B cell (primary cell): ENCODE measurements around the gene EDC4. TPM values are rescaled to one million over a fixed set of nuclear protein-coding genes. Genes with fewer than 3 reads are reported as not detected.
A peak's percentile ranks its signal among the peaks of the same experiment; 100 is the strongest.

Source experiments
- ATAC-seq: fragments of 200-7000 bp; cut with Tn5 transposase; one replicate; pipeline ENCODE4 v1.10.0; 2021; ENCODE audit warnings: low read depth, mild to moderate bottlenecking, moderate number of reproducible peaks, moderate library complexity
- CTCF ChIA-PET: fragments of 350-600 bp; sonication (Branson Sonifier 250); formaldehyde crosslinking; loops from one replicate; lab custom pipeline; 2021; ENCODE audit warnings: antibody characterized with exemption, inconsistent platforms; lab: Charles Lee
- POLR2A ChIA-PET: fragments of 350-600 bp; sonication (Branson Sonifier 250); formaldehyde crosslinking; loops from one replicate; lab custom pipeline; 2021; ENCODE audit warnings: antibody characterized with exemption; lab: Charles Lee
- DNase-seq: peaks from one replicate; pipeline ENCODE4 v3.0.0; 2013
- H2AFZ ChIP-seq: 2 replicates; pipeline ENCODE4 v1.6.1; 2012; ENCODE audit warnings: mild to moderate bottlenecking, low read depth, low read length; ENCODE audit not compliant: insufficient read depth, poor library complexity, severe bottlenecking
- H3K27ac ChIP-seq, 2 donors: 1 replicate in 1 of 2; 2 replicates in 1 of 2; pipeline ENCODE4 v1.5.1; 2012 to 2013; ENCODE audit warnings: low read length in 2 of 2, mild to moderate bottlenecking in 2 of 2, moderate library complexity in 1 of 2
- H3K27me3 ChIP-seq, 4 experiments: fragments of 200-600 bp in 1 of 4; sonication (generic) in 1 of 4; replicated peaks in 1 of 4; 1 replicate in 2 of 4; 2 replicates in 2 of 4; pipeline versions ENCODE4 v1.6.1 to v1.7.0; 2013 to 2016; ENCODE audit warnings: low read length in 3 of 4, mild to moderate bottlenecking in 2 of 4, mixed read lengths in 1 of 4, moderate library complexity in 1 of 4; ENCODE audit not compliant: insufficient read depth in 4 of 4, control insufficient read depth in 3 of 4; ENCODE audit errors: control extremely low read depth in 1 of 4
- H3K36me3 ChIP-seq, 2 experiments: replicated peaks in 1 of 2; 1 replicate in 1 of 2; 2 replicates in 1 of 2; pipeline versions ENCODE4 v1.6.1 to v1.7.1; 2013; ENCODE audit warnings: low read length in 1 of 2; ENCODE audit not compliant: insufficient read depth in 2 of 2, control insufficient read depth in 1 of 2; ENCODE audit errors: control extremely low read depth in 1 of 2, extremely low read depth in 1 of 2
- H3K4me1 ChIP-seq, 2 donors: fragments of 200-600 bp in 1 of 2; sonication (generic) in 1 of 2; 1 replicate in 1 of 2; 2 replicates in 1 of 2; pipeline versions ENCODE4 v1.5.1 to v1.6.1; 2013 to 2017; ENCODE audit warnings: low read length in 2 of 2; ENCODE audit not compliant: control insufficient read depth in 2 of 2, insufficient read depth in 2 of 2
- H3K4me2 ChIP-seq: replicated peaks from 2 replicates; pipeline ENCODE3; 2012; ENCODE audit warnings: mild to moderate bottlenecking, low read depth, low read length; ENCODE audit not compliant: poor library complexity, severe bottlenecking
- H3K4me3 ChIP-seq, 5 experiments: fragments of 200-600 bp in 1 of 5; sonication (generic) in 1 of 5; 1 replicate in 3 of 5; 2 replicates in 2 of 5; pipeline versions ENCODE4 v1.5.1 to v1.7.0; 2011 to 2016; ENCODE audit warnings: low read length in 4 of 5, mild to moderate bottlenecking in 4 of 5, low read depth in 2 of 5, control low read depth in 1 of 5, moderate library complexity in 1 of 5; ENCODE audit not compliant: insufficient read depth in 1 of 5; ENCODE audit errors: control extremely low read depth in 1 of 5, extremely low read depth in 1 of 5
- H3K79me2 ChIP-seq: fragments of 200-600 bp; sonication (generic); one replicate; pipeline ENCODE4 v1.6.0; 2016; ENCODE audit warnings: low read length; ENCODE audit not compliant: control insufficient read depth, insufficient read depth
- H3K9ac ChIP-seq: fragments of 200-600 bp; sonication (generic); 2 replicates; pipeline ENCODE4 v1.6.1; 2017; ENCODE audit warnings: mild to moderate bottlenecking, low read length, moderate library complexity
- H3K9me3 ChIP-seq, 3 donors: one replicate each; pipeline versions ENCODE4 v1.6.1 to v1.7.1; 2013; ENCODE audit warnings: low read length in 2 of 3; ENCODE audit not compliant: control insufficient read depth in 2 of 3, insufficient read depth in 1 of 3; ENCODE audit errors: control extremely low read depth in 1 of 3
- H4K20me1 ChIP-seq: 2 replicates; pipeline ENCODE4 v1.6.0; 2012; ENCODE audit warnings: mild to moderate bottlenecking, low read length; ENCODE audit not compliant: insufficient read depth, control insufficient read depth, poor library complexity, severe bottlenecking
- H3K27ac Mint-ChIP-seq: one replicate; pipeline ENCODE4 v1.8.0; 2021; ENCODE audit warnings: mixed read lengths
- H3K27me3 Mint-ChIP-seq: one replicate; pipeline ENCODE4 v1.8.0; 2021; ENCODE audit warnings: mixed read lengths
- H3K4me1 Mint-ChIP-seq: one replicate; pipeline ENCODE4 v1.8.0; 2021; ENCODE audit warnings: mixed read lengths
- H3K4me3 Mint-ChIP-seq: one replicate; pipeline ENCODE4 v1.8.0; 2021; ENCODE audit warnings: mixed read lengths
- H3K9me3 Mint-ChIP-seq: one replicate; pipeline ENCODE4 v1.8.0; 2022; ENCODE audit warnings: mixed read lengths; ENCODE audit not compliant: insufficient read depth
- EZH2 ChIP-seq: IDR thresholded peaks from 2 replicates; pipeline ENCODE4 v1.6.1; 2012; ENCODE audit warnings: borderline replicate concordance, low read depth, mild to moderate bottlenecking, moderate library complexity, low read length; ENCODE audit not compliant: insufficient read depth, poor library complexity, severe bottlenecking
- WGBS: methylation state at CpG from one replicate; pipeline ENCODE4 v1.1.5; 2013; ENCODE audit warnings: missing lambda C conversion rate; ENCODE audit not compliant: insufficient coverage; 5-methylcytosine and 5-hydroxymethylcytosine counted together
- intact Hi-C: fragments of 100-400 bp; cut with micrococcal nuclease; formaldehyde crosslinking; loops from one replicate; pipeline ENCODE4 v1.10.0; 2022
- polyA plus RNA-seq: library from polyadenylated mRNA; depleted of rRNA; stranded (reverse); fragments of >200 nt; gene quantifications from 2 replicates; pipeline ENCODE4 v1.2.3, GENCODE V29; 2012
- total RNA-seq, 2 donors: library from RNA; stranded (reverse); fragments of 120-200 nt in 1 of 2; gene quantifications; 1 replicate in 1 of 2; 2 replicates in 1 of 2; pipeline versions ENCODE4 v1.2.3 to v1.2.4, GENCODE V29; 2013 to 2022
- TF ChIP-seq, protein P1 (sequence below): fragments of 200-600 bp; IDR thresholded peaks from one replicate; pipeline ENCODE4 v1.8.0; 2022; ENCODE audit warnings: antibody characterized with exemption, mild to moderate bottlenecking

EDC4 gene
- total and polyA plus RNA-seq, 2 donors (not counting 1 experiment from before 2014, with no cell fraction given): 84.5 to 95.1 TPM

DNA sequence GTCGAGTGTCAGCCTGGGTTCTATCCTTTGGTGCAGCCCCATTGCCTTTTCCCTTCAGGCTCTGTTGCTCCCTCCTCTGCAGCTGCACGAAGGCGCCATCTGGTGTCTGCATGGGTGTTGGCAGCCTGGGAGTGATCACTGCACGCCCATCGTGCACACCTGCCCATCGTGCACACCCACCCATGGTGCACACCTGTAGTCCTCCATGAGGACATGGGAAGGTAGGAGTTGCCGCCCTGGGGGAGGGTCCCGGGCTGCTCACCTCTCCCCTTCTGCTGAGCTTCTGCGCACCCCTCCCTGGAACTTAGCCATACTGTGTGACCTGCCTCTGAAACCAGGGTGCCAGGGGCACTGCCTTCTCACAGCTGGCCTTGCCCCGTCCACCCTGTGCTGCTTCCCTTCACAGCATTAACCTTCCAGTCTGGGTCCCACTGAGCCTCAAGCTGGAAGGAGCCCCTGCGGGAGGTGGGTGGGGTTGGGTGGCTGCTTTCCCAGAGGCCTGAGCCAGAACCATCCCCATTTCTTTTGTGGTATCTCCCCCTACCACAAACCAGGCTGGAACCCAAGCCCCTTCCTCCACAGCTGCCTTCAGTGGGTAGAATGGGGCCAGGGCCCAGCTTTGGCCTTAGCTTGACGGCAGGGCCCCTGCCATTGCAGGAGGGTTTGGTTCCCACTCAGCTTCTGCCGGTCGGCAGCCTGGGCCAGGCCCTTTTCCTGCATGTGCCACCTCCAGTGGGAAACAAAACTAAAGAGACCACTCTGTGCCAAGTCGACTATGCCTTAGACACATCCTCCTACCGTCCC is 55.9 kb downstream of the EDC4 start:
- no peaks in the 10 kb centered on the region for H3K27me3 Mint-ChIP-seq
- H3K27ac ChIP-seq: no peak overlapping the region
- peaks cover 26% of the 10 kb centered on the region for H3K4me1 Mint-ChIP-seq
- no peak overlapping the region for H2AFZ ChIP-seq
- intact Hi-C loops: loop anchor here (1.0 kb wide), 2 partner anchors 45 to 112 kb away; no protein-coding TSS in a partner anchor
- no peak overlapping the region for H3K4me3 ChIP-seq
- H3K36me3 ChIP-seq: peaks cover 3 to 53% of the 10 kb centered on the region in 2 experiments
- peaks cover 46% of the 10 kb centered on the region for H4K20me1 ChIP-seq
- H3K9me3 Mint-ChIP-seq: no peaks in the 10 kb centered on the region
- peaks cover 32% of the 10 kb centered on the region for H3K79me2 ChIP-seq
- ChIA-PET CTCF (interaction anchor here (0.5 to 3.6 kb wide), 20 partner anchors 8 to 431 kb away, joined by 3 to 30 read pairs (median 4); partner anchors contain the start of genes LCAT, NRN1L, PSKH1 and PSMB10), POLR2A (no interaction called here)
- H3K27ac Mint-ChIP-seq: peak overlapping the region; percentile 50
- no peak overlapping the region for H3K9ac ChIP-seq
- peaks cover 9 to 27% of the 10 kb centered on the region in 2 donors for H3K4me1 ChIP-seq
- no peak overlapping the region for H3K4me3 Mint-ChIP-seq
- DNase-seq: peak; percentile 79
- ATAC-seq: peak; percentile 82
- no peaks in the 10 kb centered on the region for H3K27me3 ChIP-seq
- 47% methylated on average over 15 of the region's 16 CpGs for WGBS
- H3K4me2 ChIP-seq: no peak overlapping the region
- no peaks in the 10 kb centered on the region for H3K9me3 ChIP-seq
- TF ChIP-seq, protein P1, sequence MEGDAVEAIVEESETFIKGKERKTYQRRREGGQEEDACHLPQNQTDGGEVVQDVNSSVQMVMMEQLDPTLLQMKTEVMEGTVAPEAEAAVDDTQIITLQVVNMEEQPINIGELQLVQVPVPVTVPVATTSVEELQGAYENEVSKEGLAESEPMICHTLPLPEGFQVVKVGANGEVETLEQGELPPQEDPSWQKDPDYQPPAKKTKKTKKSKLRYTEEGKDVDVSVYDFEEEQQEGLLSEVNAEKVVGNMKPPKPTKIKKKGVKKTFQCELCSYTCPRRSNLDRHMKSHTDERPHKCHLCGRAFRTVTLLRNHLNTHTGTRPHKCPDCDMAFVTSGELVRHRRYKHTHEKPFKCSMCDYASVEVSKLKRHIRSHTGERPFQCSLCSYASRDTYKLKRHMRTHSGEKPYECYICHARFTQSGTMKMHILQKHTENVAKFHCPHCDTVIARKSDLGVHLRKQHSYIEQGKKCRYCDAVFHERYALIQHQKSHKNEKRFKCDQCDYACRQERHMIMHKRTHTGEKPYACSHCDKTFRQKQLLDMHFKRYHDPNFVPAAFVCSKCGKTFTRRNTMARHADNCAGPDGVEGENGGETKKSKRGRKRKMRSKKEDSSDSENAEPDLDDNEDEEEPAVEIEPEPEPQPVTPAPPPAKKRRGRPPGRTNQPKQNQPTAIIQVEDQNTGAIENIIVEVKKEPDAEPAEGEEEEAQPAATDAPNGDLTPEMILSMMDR: peak; percentile 77
- TF ChIP-seq EZH2: no peak

- TF ChIP-seq, protein P1: no peak
- TF ChIP-seq EZH2: no peak
- Mint-ChIP-seq H3K4me3 (no peak overlapping the region), H3K27ac (no peak overlapping the region), H3K4me1 (peaks cover 28% of the 10 kb centered on the region), H3K9me3 (no peaks in the 10 kb centered on the region), H3K27me3 (no peaks in the 10 kb centered on the region)
- no peak overlapping the region for H3K4me2 ChIP-seq
- peaks cover 30% of the 10 kb centered on the region for H3K79me2 ChIP-seq
- no peak overlapping the region for H3K9ac ChIP-seq
- intact Hi-C loops: no loop called here
- no peak overlapping the region for H3K27ac ChIP-seq
- CTCF ChIA-PET: interaction anchor here (1.0 to 3.6 kb wide), 3 partner anchors 47 to 247 kb away, joined by 3 to 30 read pairs (median 4); partner anchors contain the start of gene NRN1L
- no peak for DNase-seq
- H3K9me3 ChIP-seq: no peaks in the 10 kb centered on the region
- H3K4me3 ChIP-seq: no peak overlapping the region
- no peaks in the 10 kb centered on the region for H3K27me3 ChIP-seq
- WGBS: 95% methylated on average over 13 of the region's 14 CpGs
- H4K20me1 ChIP-seq: peaks cover 53% of the 10 kb centered on the region
- POLR2A ChIA-PET: interaction anchor here (0.5 to 0.6 kb wide), 2 partner anchors 159 to 262 kb away, joined by 3 to 5 read pairs; no protein-coding TSS in a partner anchor
- peaks cover 13 to 23% of the 10 kb centered on the region in 2 donors for H3K4me1 ChIP-seq
- ATAC-seq: no peak
- no peak overlapping the region for H2AFZ ChIP-seq
- H3K36me3 ChIP-seq: peaks cover 7 to 61% of the 10 kb centered on the region in 2 experiments
These were observed 57.3 kb downstream of the EDC4 start for GRCh38 chr16:67930191-67930590.
